Neuron (in vitro differentiated cells): ENCODE results near the gene HBM.
"Not testable (repeated sequence)": the region's sequence is repeated elsewhere in the genome, so short reads cannot be mapped to it uniquely, and the experiment has no call there.

ENCODE experiments used
- H2AFZ ChIP-seq: one replicate; pipeline ENCODE4 v1.6.1; 2013; ENCODE audit warnings: low read depth, mild to moderate bottlenecking, inconsistent platforms, low read length, moderate library complexity
- H3K27me3 ChIP-seq: one replicate; pipeline ENCODE4 v1.6.1; 2013; ENCODE audit warnings: low read length; ENCODE audit not compliant: insufficient read depth
- H3K36me3 ChIP-seq: one replicate; pipeline ENCODE4 v1.6.1; 2013; ENCODE audit warnings: low read length; ENCODE audit not compliant: insufficient read depth
- H3K4me1 ChIP-seq: one replicate; pipeline ENCODE4 v1.6.1; 2013; ENCODE audit warnings: low read length; ENCODE audit not compliant: insufficient read depth
- H3K4me3 ChIP-seq: 2 replicates; pipeline ENCODE4 v1.5.1; 2013; ENCODE audit warnings: mild to moderate bottlenecking, low read length, moderate library complexity
- H3K9me3 ChIP-seq: one replicate; pipeline ENCODE4 v1.6.1; 2013; ENCODE audit warnings: low read length

HBM gene

DNA sequence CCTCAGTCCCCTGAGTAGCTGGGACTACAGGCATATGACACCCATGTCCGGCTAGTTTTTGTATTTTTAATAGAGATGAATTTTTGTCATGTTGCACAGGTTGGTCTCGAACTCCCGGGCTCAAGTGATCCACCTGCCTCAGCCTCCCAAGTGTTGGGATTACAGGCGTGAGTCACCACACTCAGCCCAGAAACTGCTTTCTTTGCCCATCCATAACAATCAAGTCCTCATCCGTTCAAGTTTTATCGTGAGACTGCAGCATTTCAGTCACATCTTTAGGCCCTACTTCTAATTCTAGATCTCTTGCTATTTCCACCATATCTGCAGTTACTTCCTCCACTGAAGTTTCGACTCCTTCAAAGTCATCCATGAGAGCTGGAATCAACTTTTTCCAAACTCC, 33.7 kb upstream of the HBM start:
- Histone ChIP-seq H3K36me3 (no peaks in the 10 kb centered on the region), H2AFZ (no peak overlapping the region), H3K9me3 (peaks cover 2% of the 10 kb centered on the region), H3K4me3 (no peak overlapping the region), H3K27me3 (no peaks in the 10 kb centered on the region), H3K4me1 (no peaks in the 10 kb centered on the region)

GRCh38 chr16:133716-134115, 32.1 kb upstream of the HBM start:
- Histone ChIP-seq H2AFZ (no peak overlapping the region), H3K4me3 (no peak overlapping the region), H3K9me3 (peaks cover 2% of the 10 kb centered on the region), H3K27me3 (no peaks in the 10 kb centered on the region), H3K36me3 (no peaks in the 10 kb centered on the region), H3K4me1 (no peaks in the 10 kb centered on the region)

DNA sequence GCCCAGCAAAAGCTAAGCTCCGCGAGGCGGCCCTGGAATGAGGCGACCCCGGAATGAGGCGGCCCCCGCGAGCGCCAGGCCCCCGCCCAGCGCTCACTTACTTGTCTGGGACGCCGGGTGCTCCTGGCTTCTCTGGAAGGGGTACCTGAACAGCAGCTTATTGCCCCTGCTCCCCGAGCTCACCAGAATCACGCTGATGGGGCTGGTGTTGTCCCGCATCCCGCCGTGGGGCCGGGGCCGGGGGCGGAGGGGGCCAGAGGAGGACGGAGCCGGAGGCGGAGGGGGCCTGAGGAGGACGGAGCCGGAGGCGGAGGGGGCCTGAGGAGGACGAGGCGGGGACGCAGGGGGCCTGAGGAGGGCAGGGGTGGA, 27.7 kb upstream of the HBM start:
- Histone ChIP-seq H3K4me1 (no peaks in the 10 kb centered on the region), H3K36me3 (no peaks in the 10 kb centered on the region), H3K4me3 (peak overlapping the region; percentile 83), H3K9me3 (no peaks in the 10 kb centered on the region), H2AFZ (peak overlapping the region; percentile 96), H3K27me3 (no peaks in the 10 kb centered on the region)

DNA sequence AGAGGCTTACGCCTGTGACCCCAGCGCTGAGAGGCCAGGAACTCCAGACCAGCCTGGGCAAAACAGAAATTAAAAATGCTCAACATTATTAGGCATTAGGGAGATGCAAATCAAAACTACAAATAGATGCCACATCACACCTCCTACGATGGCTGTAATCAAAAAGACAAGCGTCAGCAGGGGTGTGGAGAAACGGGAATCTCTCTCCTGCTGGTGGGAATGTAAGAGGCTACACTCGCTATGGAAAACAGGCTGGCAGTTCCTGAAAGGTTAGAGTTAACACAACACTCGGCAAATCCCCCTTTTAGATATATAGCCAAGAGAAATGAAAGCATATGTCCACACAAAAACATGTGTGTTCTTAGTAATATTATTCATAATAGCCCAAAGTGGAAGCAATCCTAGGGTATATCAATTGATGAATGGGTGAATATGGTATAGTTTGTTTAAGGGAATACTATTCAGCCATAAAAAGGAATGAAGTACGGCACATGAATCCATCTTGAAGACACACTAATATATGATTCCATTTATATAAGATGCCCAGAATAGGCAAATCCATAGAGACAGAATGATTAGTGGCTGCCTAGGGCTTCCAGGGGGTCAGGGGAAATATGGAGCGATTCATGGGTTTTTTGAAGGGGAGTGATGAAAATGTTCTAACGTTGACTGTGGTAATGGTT, 25.5 kb upstream of the HBM start:
- Histone ChIP-seq H3K36me3 (no peaks in the 10 kb centered on the region), H2AFZ (no peak overlapping the region), H3K4me1 (no peaks in the 10 kb centered on the region), H3K4me3 (no peak overlapping the region), H3K27me3 (no peaks in the 10 kb centered on the region), H3K9me3 (no peaks in the 10 kb centered on the region)

GRCh38 chr16:142405-142967, 23.3 kb upstream of the HBM start:
- no peaks in the 10 kb centered on the region for H3K36me3 ChIP-seq

DNA sequence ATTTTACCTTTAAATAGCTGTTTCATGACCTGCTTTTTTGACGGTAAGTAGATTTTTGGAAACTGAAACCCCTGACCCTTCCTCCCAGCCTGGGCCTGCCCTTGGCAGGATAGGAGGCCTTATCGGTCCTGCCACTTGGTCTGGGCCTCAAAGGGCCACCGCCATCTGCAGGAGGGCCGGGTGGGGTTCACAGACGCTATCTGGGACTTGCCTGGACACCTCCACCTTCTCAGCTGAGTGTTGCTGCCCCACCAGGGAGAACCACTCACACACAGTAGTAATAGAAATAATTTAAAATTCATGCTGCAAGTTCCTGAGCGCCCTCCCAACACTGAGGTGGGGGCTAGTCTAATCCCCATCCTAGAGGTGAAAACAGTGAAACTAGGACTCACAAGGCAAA, 22.7 kb upstream of the HBM start:
- Histone ChIP-seq H3K9me3 (no peaks in the 10 kb centered on the region), H3K4me3 (no peak overlapping the region), H3K4me1 (no peaks in the 10 kb centered on the region), H3K27me3 (no peaks in the 10 kb centered on the region), H2AFZ (no peak overlapping the region), H3K36me3 (no peaks in the 10 kb centered on the region)

More at GRCh38 chr16:142405-142967, 23.3 kb upstream of the HBM start:
- Histone ChIP-seq H3K9me3 (no peaks in the 10 kb centered on the region), H3K4me3 (no peak overlapping the region), H3K27me3 (no peaks in the 10 kb centered on the region), H2AFZ (no peak overlapping the region), H3K4me1 (no peaks in the 10 kb centered on the region)

DNA sequence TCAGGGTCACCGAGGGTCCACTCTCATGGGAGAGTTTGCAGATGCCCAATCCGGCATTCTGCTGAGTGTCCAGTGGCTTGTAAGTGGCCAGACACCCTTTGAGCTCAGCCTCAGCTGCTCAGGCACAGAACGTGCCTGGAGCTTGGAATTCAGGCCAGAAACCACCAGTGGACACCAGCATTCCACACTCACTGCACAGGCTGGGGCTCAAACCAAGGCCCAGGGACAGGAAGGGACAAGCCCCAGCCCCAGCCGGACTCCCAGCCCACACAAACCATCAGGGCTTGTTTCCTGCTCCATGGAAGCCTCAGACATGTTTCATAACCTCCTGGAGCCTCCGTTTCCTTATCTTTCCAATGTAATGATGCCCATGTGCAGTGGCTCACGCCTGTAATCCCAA, 22.3 kb upstream of the HBM start:
- no peaks in the 10 kb centered on the region for H3K4me1 ChIP-seq
- no peaks in the 10 kb centered on the region for H3K9me3 ChIP-seq
- H3K36me3 ChIP-seq: no peaks in the 10 kb centered on the region
- no peak overlapping the region for H2AFZ ChIP-seq
- H3K27me3 ChIP-seq: peaks cover 2% of the 10 kb centered on the region
- H3K4me3 ChIP-seq: no peak overlapping the region

DNA sequence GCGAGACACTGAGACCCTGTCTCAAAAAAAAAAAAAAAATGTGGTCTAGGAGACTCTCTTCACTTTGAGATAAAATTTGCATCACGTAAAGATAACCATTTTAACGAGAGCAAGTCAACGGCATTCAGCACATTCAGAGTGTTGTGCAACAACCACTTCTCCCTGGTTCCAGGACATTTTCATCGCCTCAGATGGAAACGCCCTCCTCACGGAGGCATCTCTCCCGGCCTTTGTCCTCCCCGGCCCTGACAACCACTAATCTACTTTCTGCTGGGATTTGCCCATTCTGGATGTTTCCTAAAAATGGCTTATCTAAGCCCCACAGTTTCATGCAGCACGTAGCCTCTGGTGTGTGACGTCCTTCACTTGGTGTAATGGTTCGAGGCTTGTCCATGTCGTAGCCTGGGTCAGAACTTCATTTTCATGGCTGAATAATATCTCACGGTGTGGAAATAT, 21.0 kb upstream of the HBM start:
- Histone ChIP-seq H3K36me3 (no peaks in the 10 kb centered on the region), H3K9me3 (no peaks in the 10 kb centered on the region), H3K4me3 (no peak overlapping the region), H3K27me3 (peaks cover 10% of the 10 kb centered on the region), H2AFZ (no peak overlapping the region), H3K4me1 (no peaks in the 10 kb centered on the region)

DNA sequence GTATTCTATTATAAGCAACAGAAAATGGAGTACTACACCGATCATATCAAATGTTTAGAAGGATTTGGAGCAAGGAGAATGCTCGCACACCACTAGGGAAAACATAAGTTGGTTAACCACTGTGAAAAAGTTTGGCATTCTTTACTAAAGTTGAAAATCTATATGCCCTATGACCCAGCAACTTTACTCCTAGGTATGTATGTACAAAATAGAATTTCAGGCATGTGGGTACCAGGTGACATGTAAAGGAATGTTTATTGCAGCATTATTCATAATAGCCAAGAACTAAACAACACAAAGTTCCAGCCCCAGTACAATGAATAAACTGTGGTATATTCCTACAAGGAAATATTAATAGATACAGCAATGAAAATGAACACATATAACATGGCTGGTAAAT, 19.1 kb upstream of the HBM start:
- no peak overlapping the region for H2AFZ ChIP-seq
- H3K4me3 ChIP-seq: no peak overlapping the region
- no peaks in the 10 kb centered on the region for H3K4me1 ChIP-seq
- H3K27me3 ChIP-seq: peaks cover 18% of the 10 kb centered on the region
- H3K36me3 ChIP-seq: no peaks in the 10 kb centered on the region
- no peaks in the 10 kb centered on the region for H3K9me3 ChIP-seq

DNA sequence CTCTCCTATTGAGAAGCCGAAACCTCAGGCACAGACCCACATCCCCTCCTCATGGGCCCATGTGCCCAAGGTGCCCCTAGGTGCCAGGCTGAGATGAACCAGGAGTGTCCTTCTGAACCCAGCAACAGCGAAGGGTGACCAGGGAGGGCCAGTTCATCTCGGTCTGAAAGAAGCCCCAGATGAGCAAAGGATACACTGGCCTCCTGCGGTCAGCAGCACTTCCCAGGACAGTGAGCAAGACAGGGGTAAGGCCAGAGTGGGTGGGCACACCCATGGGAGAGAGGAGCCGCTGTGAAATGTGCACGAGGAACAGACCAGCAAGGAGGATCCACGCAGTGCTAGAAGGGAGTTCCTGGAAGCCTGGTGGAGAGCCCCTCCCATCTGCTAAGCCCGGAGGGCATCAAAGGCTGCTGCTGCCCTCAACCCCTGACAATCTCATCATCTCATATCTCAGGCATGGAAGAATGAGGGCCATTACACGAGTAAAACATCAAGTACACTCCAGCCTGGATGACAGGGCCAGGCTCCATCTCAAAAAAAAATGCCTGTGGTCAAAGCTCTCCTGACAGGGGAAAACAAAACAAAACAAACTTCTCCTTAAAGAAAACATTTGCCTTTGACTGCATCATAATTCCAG, 16.6 kb upstream of the HBM start:
- Histone ChIP-seq H3K27me3 (peaks cover 26% of the 10 kb centered on the region), H3K4me1 (no peaks in the 10 kb centered on the region), H2AFZ (no peak overlapping the region), H3K9me3 (no peaks in the 10 kb centered on the region), H3K4me3 (no peak overlapping the region), H3K36me3 (no peaks in the 10 kb centered on the region)

- H3K27me3 ChIP-seq: peaks cover 48% of the 10 kb centered on the region
Measured at GRCh38 chr16:152141-153128, 13.3 kb upstream of the HBM start, which contains the start of gene HBZ. Gene HBZ, plus strand, starts transcription at chr16:152644. Its CDS starts 266 bp downstream, at chr16:152910.

DNA sequence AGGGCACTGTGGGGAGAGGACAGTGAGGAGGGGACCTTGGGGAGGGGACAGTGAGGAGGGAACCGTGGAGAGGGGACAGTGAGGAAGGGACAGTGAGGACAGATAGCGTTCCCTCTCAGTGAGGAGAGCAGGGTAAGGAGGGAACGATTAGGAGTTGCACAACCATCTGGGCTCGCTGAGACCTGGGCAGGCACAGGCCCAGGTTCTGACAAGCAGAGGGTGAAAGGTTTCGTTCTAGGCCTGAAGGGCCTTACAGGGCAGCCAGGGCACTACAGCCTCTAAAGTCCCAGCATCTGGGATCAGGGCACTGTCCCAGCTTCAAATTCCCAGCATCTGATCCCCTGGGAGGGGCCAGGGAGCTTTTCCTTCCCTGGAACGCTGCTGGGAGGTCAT, 12.7 kb upstream of the HBM start:
- H3K27me3 ChIP-seq: peaks cover 48% of the 10 kb centered on the region

More at GRCh38 chr16:152141-153128, 13.3 kb upstream of the HBM start, which contains the start of gene HBZ:
- Histone ChIP-seq H3K9me3 (no peaks in the 10 kb centered on the region), H2AFZ (no peak within 1 kb of the TSS), H3K36me3 (no peaks in the 10 kb centered on the region), H3K4me1 (peaks cover 8% of the 10 kb centered on the region), H3K4me3 (no peak within 1 kb of the TSS)

More for the DNA sequence above, 12.7 kb upstream of the HBM start:
- not testable (repeated sequence) for H3K36me3 ChIP-seq, H3K4me3 ChIP-seq, H2AFZ ChIP-seq, H3K9me3 ChIP-seq, H3K4me1 ChIP-seq
